ENCODE measurements around the gene TWSG1. TPM values are rescaled to one million over a fixed set of nuclear protein-coding genes. Genes with fewer than 3 reads are reported as not detected.

The TWSG1 gene
- polyA plus RNA-seq, 3 donors: 1.6 to 5.5 (median 3.9) TPM

- H3K36me3 Mint-ChIP-seq: peaks cover 4 to 6% of the 10 kb centered on the region in 2 donors
- H3K27ac Mint-ChIP-seq: no peak overlapping the region
- intact Hi-C loops (cut with micrococcal nuclease): loop anchor here in 1 of 2 donors (5.0 kb wide), 1 partner anchor 135 kb away; no protein-coding TSS in a partner anchor
- TF ChIP-seq CTCF (IDR thresholded peaks at IDR 0.05): no peak
- no peak overlapping the region for H3K9ac ChIP-seq (ENCODE audit: insufficient read depth, low read length, poor library complexity, severe bottlenecking)
- no peak for DNase-seq
- H3K4me3 ChIP-seq (replicated peaks in 1 of 3; ENCODE audit: low read depth in 2 of 3, low read length in 3 of 3): no peak overlapping the region
- H3K4me1 Mint-ChIP-seq: peaks cover 22% of the 10 kb centered on the region
- H4K20me1 ChIP-seq (ENCODE audit: insufficient read depth, low read length): no peaks in the 10 kb centered on the region
- H3K4me2 ChIP-seq (replicated peaks; ENCODE audit: extremely low read depth, low read length, poor library complexity, severe bottlenecking): no peak overlapping the region
- H3K27me3 Mint-ChIP-seq (ENCODE audit: low read depth in 3 of 3): peaks cover 5 to 7% (median 6%) of the 10 kb centered on the region in 3 donors
- peaks cover 14 to 31% of the 10 kb centered on the region in 2 donors for H3K4me1 ChIP-seq (ENCODE audit: control insufficient read depth in 1 of 2, insufficient read depth in 2 of 2, low read length in 2 of 2)
- H3K4me3 Mint-ChIP-seq: no peak overlapping the region
- H3K36me3 ChIP-seq (replicated peaks in 1 of 2; ENCODE audit: control insufficient read depth in 1 of 2, insufficient read depth in 2 of 2, low read length in 2 of 2): no peaks in the 10 kb centered on the region
- H3K9me3 Mint-ChIP-seq: peaks cover 0 to 5% (median 0%) of the 10 kb centered on the region in 7 donors
- H3K27ac ChIP-seq (ENCODE audit: low read depth in 1 of 2, low read length in 2 of 2): no peak overlapping the region
- H3K9me3 ChIP-seq (replicated peaks in 1 of 2; ENCODE audit: control insufficient read depth in 1 of 2, insufficient read depth in 1 of 2, low read length in 2 of 2): no peaks in the 10 kb centered on the region
- peaks cover 0 to 14% of the 10 kb centered on the region in 2 donors for H3K27me3 ChIP-seq (ENCODE audit: control insufficient read depth in 2 of 2, insufficient read depth in 2 of 2, low read length in 2 of 2)
- H3K79me2 ChIP-seq (ENCODE audit: insufficient read depth, low read length): no peaks in the 10 kb centered on the region
- H2AFZ ChIP-seq (ENCODE audit: insufficient read depth, low read depth, low read length, poor library complexity, severe bottlenecking): no peak overlapping the region
These were observed 2.3 kb downstream of the TWSG1 start for GRCh38 chr18:9336827-9337226.

- Mint-ChIP-seq H3K4me1 (peaks cover 22% of the 10 kb centered on the region), H3K36me3 (peaks cover 4 to 6% of the 10 kb centered on the region in 2 donors), H3K9me3 (peaks cover 0 to 5% (median 0%) of the 10 kb centered on the region in 7 donors), H3K27ac (no peak overlapping the region), H3K4me3 (no peak overlapping the region), H3K27me3 (ENCODE audit: low read depth in 3 of 3) (peaks cover 4 to 6% (median 5%) of the 10 kb centered on the region in 3 donors)
- peaks cover 0 to 11% of the 10 kb centered on the region in 2 donors for H3K27me3 ChIP-seq (ENCODE audit: control insufficient read depth in 2 of 2, insufficient read depth in 2 of 2, low read length in 2 of 2)
- no peaks in the 10 kb centered on the region for H3K79me2 ChIP-seq (ENCODE audit: insufficient read depth, low read length)
- WGBS (ENCODE audit: insufficient coverage): no CpG with 5 or more reads among the region's 3 CpGs
- DNase-seq: peak; percentile 16 to 22 (median 18)
- H3K9ac ChIP-seq (ENCODE audit: insufficient read depth, low read length, poor library complexity, severe bottlenecking): no peak overlapping the region
- H3K4me3 ChIP-seq (replicated peaks in 1 of 3; ENCODE audit: low read depth in 2 of 3, low read length in 3 of 3): no peak overlapping the region
- H3K4me2 ChIP-seq (replicated peaks; ENCODE audit: extremely low read depth, low read length, poor library complexity, severe bottlenecking): no peak overlapping the region
- H3K27ac ChIP-seq (ENCODE audit: low read depth in 1 of 2, low read length in 2 of 2): no peak overlapping the region
- H2AFZ ChIP-seq (ENCODE audit: insufficient read depth, low read depth, low read length, poor library complexity, severe bottlenecking): no peak overlapping the region
- no peaks in the 10 kb centered on the region for H3K36me3 ChIP-seq (replicated peaks in 1 of 2; ENCODE audit: control insufficient read depth in 1 of 2, insufficient read depth in 2 of 2, low read length in 2 of 2)
- no peaks in the 10 kb centered on the region for H3K9me3 ChIP-seq (replicated peaks in 1 of 2; ENCODE audit: control insufficient read depth in 1 of 2, insufficient read depth in 1 of 2, low read length in 2 of 2)
- H3K4me1 ChIP-seq (ENCODE audit: control insufficient read depth in 1 of 2, insufficient read depth in 2 of 2, low read length in 2 of 2): peaks cover 14 to 31% of the 10 kb centered on the region in 2 donors
- no peaks in the 10 kb centered on the region for H4K20me1 ChIP-seq (ENCODE audit: insufficient read depth, low read length)
- intact Hi-C loops (cut with micrococcal nuclease): loop anchor here in 1 of 2 donors (5.0 kb wide), 1 partner anchor 134 kb away; no protein-coding TSS in a partner anchor
- no peak for TF ChIP-seq CTCF (IDR thresholded peaks at IDR 0.05)
These were observed 3.3 kb downstream of the TWSG1 start for GRCh38 chr18:9337873-9338272.

Data from CD14-positive monocyte (primary cell).